GM08714 (cell line): ENCODE results near the gene GH2.

Source experiments
- H3K4me3 ChIP-seq: fragments of 200-500 bp; sonication (Bioruptor generic); 2 replicates; pipeline ENCODE4 v1.5.1; 2014; ENCODE audit warnings: mild to moderate bottlenecking, low read length, inconsistent platforms
- ZNF274 ChIP-seq: IDR thresholded peaks from 2 replicates; pipeline ENCODE4 v1.6.1; 2012; ENCODE audit warnings: mild to moderate bottlenecking, low read depth, low read length

GH2 gene

GRCh38 chr17:63840591-63841349 lies 41.0 kb downstream of the GH2 start:
- TF ChIP-seq ZNF274: no peak
- peak overlapping the region; percentile 90 for H3K4me3 ChIP-seq

GRCh38 chr17:63838631-63839171 lies 43.0 kb downstream of the GH2 start:
- peak overlapping the region; percentile 14; the same call in 1 of the 2 replicates for H3K4me3 ChIP-seq
- no peak for TF ChIP-seq ZNF274

- no peak overlapping the region for H3K4me3 ChIP-seq
- no peak for TF ChIP-seq ZNF274
These were observed 43.7 kb downstream of the GH2 start for GRCh38 chr17:63837962-63838600.

GRCh38 chr17:63837480-63837879 lies 44.3 kb downstream of the GH2 start:
- H3K4me3 ChIP-seq: no peak overlapping the region
- no peak for TF ChIP-seq ZNF274

- no peak overlapping the region for H3K4me3 ChIP-seq
- TF ChIP-seq ZNF274: no peak
These were observed 44.9 kb downstream of the GH2 start for GRCh38 chr17:63836811-63837210.

GRCh38 chr17:63835167-63835720 lies 46.5 kb downstream of the GH2 start:
- no peak overlapping the region for H3K4me3 ChIP-seq
- TF ChIP-seq ZNF274: no peak

GRCh38 chr17:63834431-63835166 lies 47.1 kb downstream of the GH2 start:
- TF ChIP-seq ZNF274: no peak

GRCh38 chr17:63833741-63834373 lies 47.9 kb downstream of the GH2 start:
- no peak for TF ChIP-seq ZNF274
- no peak overlapping the region for H3K4me3 ChIP-seq

More at GRCh38 chr17:63834431-63835166, 47.1 kb downstream of the GH2 start:
- H3K4me3 ChIP-seq: no peak overlapping the region

- no peak overlapping the region for H3K4me3 ChIP-seq
- TF ChIP-seq ZNF274: no peak
These were observed 48.6 kb downstream of the GH2 start for GRCh38 chr17:63833026-63833740.

GRCh38 chr17:63832455-63832854 lies 49.3 kb downstream of the GH2 start:
- no peak for TF ChIP-seq ZNF274
- no peak overlapping the region for H3K4me3 ChIP-seq

GRCh38 chr17:63832014-63832413 lies 49.7 kb downstream of the GH2 start:
- no peak for TF ChIP-seq ZNF274

GRCh38 chr17:63831505-63831904 lies 50.2 kb downstream of the GH2 start:
- H3K4me3 ChIP-seq: no peak overlapping the region
- TF ChIP-seq ZNF274: no peak

More at GRCh38 chr17:63832014-63832413, 49.7 kb downstream of the GH2 start:
- no peak overlapping the region for H3K4me3 ChIP-seq

GRCh38 chr17:63830904-63831491 lies 50.7 kb downstream of the GH2 start:
- TF ChIP-seq ZNF274: no peak
- no peak overlapping the region for H3K4me3 ChIP-seq

- H3K4me3 ChIP-seq: no peak overlapping the region
- no peak for TF ChIP-seq ZNF274
These were observed 51.5 kb downstream of the GH2 start for GRCh38 chr17:63830278-63830677.
